Neuronal stem cell (in vitro differentiated cells): ENCODE data around the gene VWA5A.

Experiments used
- DNase-seq: peaks from one replicate; pipeline ENCODE4 v3.0.0-alpha.2; 2013; ENCODE audit warnings: low spot score
- H2AFZ ChIP-seq: one replicate; pipeline ENCODE4 v1.6.1; 2013; ENCODE audit warnings: mild to moderate bottlenecking, low read length, inconsistent platforms
- H2AK5ac ChIP-seq: 2 replicates; pipeline ENCODE4 v1.6.1; 2013; ENCODE audit warnings: low read depth, mild to moderate bottlenecking, inconsistent platforms, low read length, moderate library complexity, mixed read lengths
- H2BK120ac ChIP-seq: 2 replicates; pipeline ENCODE4 v1.6.1; 2013; ENCODE audit warnings: low read depth, mild to moderate bottlenecking, inconsistent platforms, low read length, moderate library complexity, mixed read lengths
- H2BK12ac ChIP-seq: one replicate; pipeline ENCODE4 v1.6.1; 2013; ENCODE audit warnings: low read length, inconsistent platforms
- H2BK15ac ChIP-seq: 2 replicates; pipeline ENCODE4 v1.6.1; 2013; ENCODE audit warnings: mild to moderate bottlenecking, low read length, inconsistent platforms, mixed read lengths
- H2BK5ac ChIP-seq: one replicate; pipeline ENCODE4 v1.6.1; 2013; ENCODE audit warnings: inconsistent platforms, mild to moderate bottlenecking, low read length, moderate library complexity
- H3K14ac ChIP-seq: one replicate; pipeline ENCODE4 v1.6.1; 2013; ENCODE audit warnings: low read length, inconsistent platforms
- H3K18ac ChIP-seq: 2 replicates; pipeline ENCODE4 v1.6.1; 2013; ENCODE audit warnings: low read length, inconsistent platforms
- H3K23ac ChIP-seq: 2 replicates; pipeline ENCODE4 v1.6.1; 2013; ENCODE audit warnings: low read depth, mild to moderate bottlenecking, mixed read lengths, low read length, inconsistent platforms; ENCODE audit not compliant: poor library complexity
- H3K27ac ChIP-seq: replicated peaks from 3 replicates; pipeline ENCODE4 v1.5.1; 2013; ENCODE audit warnings: low read length, inconsistent platforms
- H3K27me3 ChIP-seq, 3 experiments: 2 replicates each; pipeline ENCODE4 v1.6.1; 2013; ENCODE audit warnings: low read length in 3 of 3, mild to moderate bottlenecking in 2 of 3, inconsistent platforms in 1 of 3, low read depth in 1 of 3, mixed read lengths in 1 of 3, moderate library complexity in 1 of 3; ENCODE audit not compliant: control insufficient read depth in 3 of 3, insufficient read depth in 3 of 3
- H3K36me3 ChIP-seq, 2 donors: replicated peaks in 1 of 2; 2 replicates each; pipeline ENCODE4 v1.6.1; 2013; ENCODE audit warnings: low read length in 2 of 2; ENCODE audit not compliant: control insufficient read depth in 2 of 2, insufficient read depth in 2 of 2
- H3K4ac ChIP-seq: 2 replicates; pipeline ENCODE4 v1.6.1; 2013; ENCODE audit warnings: inconsistent platforms, mild to moderate bottlenecking, low read length, moderate library complexity
- H3K4me1 ChIP-seq, 2 donors: 1 replicate in 1 of 2; 2 replicates in 1 of 2; pipeline ENCODE4 v1.6.1; 2013; ENCODE audit warnings: low read length in 2 of 2, low read depth in 1 of 2; ENCODE audit not compliant: control insufficient read depth in 2 of 2, insufficient read depth in 1 of 2
- H3K4me2 ChIP-seq: one replicate; pipeline ENCODE4 v1.6.1; 2013; ENCODE audit warnings: mild to moderate bottlenecking, low read length, inconsistent platforms; ENCODE audit not compliant: insufficient read depth, poor library complexity, severe bottlenecking
- H3K4me3 ChIP-seq, 2 donors: 2 replicates each; pipeline ENCODE4 v1.5.1; 2013; ENCODE audit warnings: low read length in 2 of 2, mild to moderate bottlenecking in 2 of 2, inconsistent platforms in 1 of 2, moderate library complexity in 1 of 2
- H3K79me1 ChIP-seq: one replicate; pipeline ENCODE4 v1.6.1; 2013; ENCODE audit warnings: low read depth, mild to moderate bottlenecking, inconsistent platforms, low read length, moderate library complexity
- H3K9ac ChIP-seq: one replicate; pipeline ENCODE4 v1.6.1; 2013; ENCODE audit warnings: mild to moderate bottlenecking, low read depth, low read length, inconsistent platforms; ENCODE audit not compliant: poor library complexity
- H3K9me3 ChIP-seq, 2 donors: replicated peaks in 1 of 2; 2 replicates each; pipeline versions ENCODE3 to v1.6.1; 2013; ENCODE audit warnings: low read length in 2 of 2, mild to moderate bottlenecking in 2 of 2, inconsistent platforms in 1 of 2, low read depth in 1 of 2, mixed read lengths in 1 of 2, moderate library complexity in 1 of 2; ENCODE audit not compliant: control insufficient read depth in 2 of 2, insufficient read depth in 1 of 2
- H4K8ac ChIP-seq: one replicate; pipeline ENCODE4 v1.6.1; 2013; ENCODE audit warnings: low read depth, mild to moderate bottlenecking, inconsistent platforms, low read length, moderate library complexity
- H4K91ac ChIP-seq: one replicate; pipeline ENCODE4 v1.6.1; 2013; ENCODE audit warnings: low read length, low read depth, mild to moderate bottlenecking, inconsistent platforms; ENCODE audit not compliant: poor library complexity
- WGBS, 2 donors: extraction: QIAGEN DNeasy Blood & Tissue Kit; methylation state at CpG; one replicate each; pipeline ENCODE4 v1.1.7; 2013; ENCODE audit warnings: missing lambda C conversion rate in 2 of 2, mixed read lengths in 1 of 2; ENCODE audit not compliant: insufficient read length in 2 of 2, insufficient replicate concordance in 1 of 2; ENCODE audit errors: extremely low coverage in 2 of 2; 5-methylcytosine and 5-hydroxymethylcytosine counted together

Gene VWA5A

GRCh38 chr11:124176925-124177715, 61.9 kb downstream of the VWA5A start:
- H3K36me3 ChIP-seq: no peaks in the 10 kb centered on the region
- no peak overlapping the region for H4K8ac ChIP-seq
- no peak overlapping the region for H3K14ac ChIP-seq
- H2BK15ac ChIP-seq: no peak overlapping the region
- H2BK120ac ChIP-seq: no peak overlapping the region
- H3K4ac ChIP-seq: no peak overlapping the region
- no peak overlapping the region for H2AFZ ChIP-seq
- H3K9me3 ChIP-seq: no peaks in the 10 kb centered on the region
- peaks cover 4 to 6% of the 10 kb centered on the region in 2 donors for H3K4me1 ChIP-seq
- no peak overlapping the region for H3K4me3 ChIP-seq
- no peak overlapping the region for H3K9ac ChIP-seq
- DNase-seq: no peak
- no peak overlapping the region for H3K4me2 ChIP-seq
- no peak overlapping the region for H3K27ac ChIP-seq
- H3K18ac ChIP-seq: no peak overlapping the region
- no peaks in the 10 kb centered on the region for H3K27me3 ChIP-seq
- no peak overlapping the region for H3K23ac ChIP-seq
- H2BK12ac ChIP-seq: no peak overlapping the region
- H2BK5ac ChIP-seq: no peak overlapping the region
- WGBS, 2 donors: no CpG with 5 or more reads among the region's 5 CpGs
- no peak overlapping the region for H4K91ac ChIP-seq
- H2AK5ac ChIP-seq: no peak overlapping the region
- H3K79me1 ChIP-seq: no peaks in the 10 kb centered on the region

- WGBS, 2 donors: no CpG with 5 or more reads among the region's 1 CpG
- Histone ChIP-seq H4K8ac (no peak overlapping the region), H3K9me3 (no peaks in the 10 kb centered on the region), H3K27ac (no peak overlapping the region), H3K36me3 (no peaks in the 10 kb centered on the region), H3K14ac (no peak overlapping the region), H3K9ac (no peak overlapping the region), H2BK15ac (no peak overlapping the region), H4K91ac (no peak overlapping the region), H3K79me1 (no peaks in the 10 kb centered on the region), H2BK120ac (no peak overlapping the region), H2BK5ac (no peak overlapping the region), H3K23ac (no peak overlapping the region), H3K18ac (no peak overlapping the region), H2BK12ac (no peak overlapping the region), H3K4me3 (no peak overlapping the region), H3K4ac (no peak overlapping the region), H2AFZ (no peak overlapping the region), H3K4me2 (no peak overlapping the region), H2AK5ac (no peak overlapping the region), H3K4me1 (peaks cover 2 to 3% of the 10 kb centered on the region in 2 donors), H3K27me3 (no peaks in the 10 kb centered on the region)
- DNase-seq: no peak
Measured at GRCh38 chr11:124179310-124179709, 64.1 kb downstream of the VWA5A start.

DNA sequence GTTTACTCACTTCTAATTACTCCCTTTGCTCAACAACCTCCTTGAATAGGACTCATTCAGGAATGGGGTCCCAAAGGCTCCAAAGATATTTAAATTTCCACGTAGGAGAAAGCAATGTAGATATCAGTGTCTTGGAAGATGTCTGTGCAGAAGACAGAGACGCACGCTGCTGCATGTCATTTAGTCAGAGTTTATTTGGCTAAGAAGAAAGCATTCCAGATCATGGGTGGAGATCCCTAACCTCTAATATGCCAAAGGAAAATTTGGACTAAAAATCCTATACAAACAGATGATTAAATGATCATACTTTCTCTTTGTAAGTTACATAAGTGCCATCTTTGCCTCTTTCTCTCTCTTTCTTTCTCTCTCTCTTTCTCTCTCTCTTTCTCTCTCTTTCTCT, 67.8 kb downstream of the VWA5A start, which contains the start of gene OR10D3:
Gene OR10D3 (plus strand): TSS at position 278 of the 400 bp plus-strand sequence. CDS start 1,925 bp downstream, outside the sequence.
- Histone ChIP-seq H3K9me3 (no peaks in the 10 kb centered on the region), H3K27ac (no peak within 1 kb of the TSS), H3K18ac (no peak within 1 kb of the TSS), H2BK12ac (no peak within 1 kb of the TSS), H2BK15ac (no peak within 1 kb of the TSS), H3K79me1 (no peaks in the 10 kb centered on the region), H2AK5ac (no peak within 1 kb of the TSS), H3K14ac (no peak within 1 kb of the TSS), H3K4me1 (no peaks in the 10 kb centered on the region), H3K36me3 (no peaks in the 10 kb centered on the region), H2AFZ (no peak within 1 kb of the TSS), H2BK5ac (no peak within 1 kb of the TSS), H3K4me3 (no peak within 1 kb of the TSS), H3K27me3 (no peaks in the 10 kb centered on the region), H2BK120ac (no peak within 1 kb of the TSS), H3K4me2 (no peak within 1 kb of the TSS), H3K9ac (no peak within 1 kb of the TSS), H4K91ac (no peak within 1 kb of the TSS), H4K8ac (no peak within 1 kb of the TSS), H3K4ac (no peak within 1 kb of the TSS), H3K23ac (no peak within 1 kb of the TSS)
- DNase-seq: no peak
- WGBS, 2 donors: no CpG with 5 or more reads among the region's 3 CpGs

GRCh38 chr11:124190298-124191139, 75.3 kb downstream of the VWA5A start:
- Histone ChIP-seq H4K91ac (no peak overlapping the region), H3K27ac (no peak overlapping the region)

More at GRCh38 chr11:124190298-124191139, 75.3 kb downstream of the VWA5A start:
- Histone ChIP-seq H3K4me3 (no peak overlapping the region), H3K23ac (no peak overlapping the region), H2AFZ (peak overlapping the region; percentile 46), H3K36me3 (no peaks in the 10 kb centered on the region), H3K14ac (no peak overlapping the region), H2BK120ac (no peak overlapping the region), H2AK5ac (no peak overlapping the region), H2BK5ac (no peak overlapping the region), H2BK15ac (no peak overlapping the region), H3K4me2 (no peak overlapping the region), H4K8ac (no peak overlapping the region), H3K9me3 (peaks cover 0 to 2% of the 10 kb centered on the region in 2 donors), H3K79me1 (no peaks in the 10 kb centered on the region), H3K18ac (no peak overlapping the region), H3K9ac (no peak overlapping the region), H3K27me3 (no peaks in the 10 kb centered on the region), H3K4ac (no peak overlapping the region), H2BK12ac (no peak overlapping the region), H3K4me1 (peaks cover 0 to 8% of the 10 kb centered on the region in 2 donors)
- WGBS, 2 donors: no CpG with 5 or more reads among the region's 2 CpGs
- DNase-seq: no peak
